Peyer's patch (tissue), 4 donors: ENCODE measurements around the gene LTBP3. TPM values are rescaled to one million over a fixed set of nuclear protein-coding genes. Genes with fewer than 3 reads are reported as not detected.

ENCODE experiments used
- DNase-seq, 3 donors: peaks; one replicate each; pipeline ENCODE4 v3.0.0-alpha.2; 2017 to 2019
- H3K27ac ChIP-seq, 4 donors: fragments of 200-600 bp; sonication (generic); one replicate each; pipeline ENCODE4 v1.5.1; 2016 to 2019
- H3K27me3 ChIP-seq, 2 donors: fragments of 200-600 bp; sonication (generic); one replicate each; pipeline ENCODE4 v1.5.1; 2019
- H3K36me3 ChIP-seq, 3 donors: fragments of 200-600 bp; sonication (generic); one replicate each; pipeline ENCODE4 v1.5.1; 2016 to 2019
- H3K4me1 ChIP-seq, 4 donors: fragments of 200-600 bp; sonication (generic); one replicate each; pipeline ENCODE4 v1.5.1; 2016 to 2019
- H3K4me3 ChIP-seq, 4 donors: fragments of 200-600 bp; sonication (generic); 1 replicate in 3 of 4; 2 replicates in 1 of 4; pipeline ENCODE4 v1.5.1; 2016 to 2019; ENCODE audit warnings: mild to moderate bottlenecking in 1 of 4
- H3K9me3 ChIP-seq, 4 donors: fragments of 200-600 bp; sonication (generic); one replicate each; pipeline ENCODE4 v1.5.1; 2016 to 2019; ENCODE audit warnings: mild to moderate bottlenecking in 1 of 4
- CTCF ChIP-seq, 6 experiments: fragments of 450-650 bp in 4 of 6; fragments of 200-600 bp in 2 of 6; sonication (generic) in 1 of 6; IDR thresholded peaks; one replicate each; pipeline ENCODE4 v1.5.1; 2017 to 2019; ENCODE audit warnings: antibody characterized with exemption in 6 of 6, mild to moderate bottlenecking in 3 of 6, moderate library complexity in 1 of 6
- POLR2A ChIP-seq, 2 donors: fragments of 450-650 bp; IDR thresholded peaks; one replicate each; pipeline ENCODE4 v1.5.1; 2017; ENCODE audit warnings: antibody characterized with exemption in 2 of 2, mild to moderate bottlenecking in 2 of 2, moderate library complexity in 2 of 2
- total RNA-seq, 4 donors: library from RNA; depleted of rRNA; stranded (reverse); fragments of >200 nt; gene quantifications; one replicate each; pipeline ENCODE4 v1.1.0, GENCODE V29; 2016

The LTBP3 gene
- total RNA-seq, 4 donors from 2014 or later = 42.0 to 150 (median 88.3) TPM

- DNase-seq = no peak
- H3K9me3 ChIP-seq = no peaks in the 10 kb centered on the region
- peaks cover 0 to 30% (median 0%) of the 10 kb centered on the region in 3 donors for H3K36me3 ChIP-seq
- no peaks in the 10 kb centered on the region for H3K27me3 ChIP-seq
- peak overlapping the region in 1 of 4 donors; percentile 95 for H3K27ac ChIP-seq
- H3K4me3 ChIP-seq = no peak overlapping the region
- H3K4me1 ChIP-seq = peaks cover 6 to 52% (median 18%) of the 10 kb centered on the region in 4 donors
- no peak for TF ChIP-seq POLR2A (IDR thresholded peaks at IDR 0.05)
- TF ChIP-seq CTCF (IDR thresholded peaks at IDR 0.05) = no peak
Observed at GRCh38 chr11:65579291-65579690, 21.1 kb upstream of the LTBP3 start.

GRCh38 chr11:65578667-65579066, 20.5 kb upstream of the LTBP3 start:
- Histone ChIP-seq H3K27ac (peak overlapping the region in 2 of 4 donors; percentile 90 to 95), H3K4me3 (no peak overlapping the region), H3K36me3 (peaks cover 0 to 30% (median 0%) of the 10 kb centered on the region in 3 donors), H3K27me3 (no peaks in the 10 kb centered on the region), H3K4me1 (peaks cover 6 to 55% (median 21%) of the 10 kb centered on the region in 4 donors), H3K9me3 (no peaks in the 10 kb centered on the region)
- no peak for DNase-seq
- TF ChIP-seq CTCF (IDR thresholded peaks at IDR 0.05) (no peak), POLR2A (IDR thresholded peaks at IDR 0.05) (no peak)

GRCh38 chr11:65578134-65578533, 20.0 kb upstream of the LTBP3 start:
- DNase-seq = no peak
- Histone ChIP-seq H3K9me3 (no peaks in the 10 kb centered on the region), H3K27ac (peak overlapping the region; percentile 90 to 97 (median 94)), H3K36me3 (peaks cover 0 to 30% (median 0%) of the 10 kb centered on the region in 3 donors), H3K27me3 (no peaks in the 10 kb centered on the region), H3K4me3 (peak overlapping the region in 2 of 4 donors; percentile 77 to 96), H3K4me1 (peaks cover 6 to 60% (median 26%) of the 10 kb centered on the region in 4 donors)
- TF ChIP-seq POLR2A (IDR thresholded peaks at IDR 0.05) (no peak), CTCF (IDR thresholded peaks at IDR 0.05) (no peak)

- Histone ChIP-seq H3K27me3 (no peaks in the 10 kb centered on the region), H3K9me3 (no peaks in the 10 kb centered on the region), H3K27ac (peak overlapping the region; percentile 90 to 97 (median 94)), H3K4me3 (peak overlapping the region; percentile 77 to 96 (median 87)), H3K4me1 (peaks cover 6 to 62% (median 28%) of the 10 kb centered on the region in 4 donors), H3K36me3 (peaks cover 0 to 30% (median 0%) of the 10 kb centered on the region in 3 donors)
- DNase-seq = no peak
- TF ChIP-seq CTCF (IDR thresholded peaks at IDR 0.05) = no peak
- TF ChIP-seq POLR2A (IDR thresholded peaks at IDR 0.05) = no peak
Observed at GRCh38 chr11:65577756-65578109, 19.6 kb upstream of the LTBP3 start.

- Histone ChIP-seq H3K4me3 (peak overlapping the region; percentile 77 to 96 (median 87)), H3K27me3 (no peaks in the 10 kb centered on the region), H3K9me3 (no peaks in the 10 kb centered on the region), H3K27ac (peak overlapping the region; percentile 90 to 97 (median 94)), H3K36me3 (peaks cover 0 to 28% (median 0%) of the 10 kb centered on the region in 3 donors), H3K4me1 (peaks cover 6 to 63% (median 29%) of the 10 kb centered on the region in 4 donors)
- DNase-seq = peak; percentile 72 to 89 (median 87)
- TF ChIP-seq CTCF (IDR thresholded peaks at IDR 0.05) (no peak), POLR2A (IDR thresholded peaks at IDR 0.05) (peak in 1 of 2 donors; percentile 64)
Observed at GRCh38 chr11:65576867-65577755, 19.0 kb upstream of the LTBP3 start.
